ENCODE data around the gene GPR45.
A peak's percentile ranks its signal among the peaks of the same experiment; 100 is the strongest.

The GPR45 gene

GRCh38 chr2:105254531-105255210 is 13.1 kb downstream of the GPR45 start:
- DNase-seq = no peak

GRCh38 chr2:105255979-105256378 is 14.4 kb downstream of the GPR45 start:
- DNase-seq = no peak

DNA sequence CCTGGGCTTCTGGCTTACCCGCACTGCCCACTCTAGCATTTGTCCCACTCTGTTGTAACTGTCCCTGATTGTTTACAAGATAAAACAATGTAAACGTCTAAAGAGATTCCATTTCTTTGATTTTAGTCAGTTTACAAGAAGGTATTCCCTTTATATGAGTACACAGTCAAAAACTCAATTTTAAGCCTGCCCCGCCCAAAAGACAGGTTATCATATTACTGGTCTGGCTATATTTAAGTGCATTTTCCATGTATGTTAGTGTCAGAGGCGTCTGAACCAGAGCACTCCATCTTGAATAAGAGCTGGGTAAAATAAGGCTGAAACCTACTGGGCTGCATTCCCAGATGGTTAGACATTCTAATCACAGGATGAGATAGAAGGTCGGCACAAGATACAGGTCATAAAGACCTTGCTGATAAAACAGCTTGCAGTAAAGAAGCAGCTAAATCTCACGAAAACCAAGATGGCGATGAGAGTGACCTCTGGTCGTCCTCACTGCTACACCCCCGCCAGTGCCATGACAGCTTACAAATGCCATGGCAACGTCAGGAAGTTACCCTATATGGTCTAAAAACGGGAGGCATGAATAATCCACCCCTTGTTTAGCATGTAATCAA is 15.0 kb downstream of the GPR45 start:
- DNase-seq = no peak

- no peak for DNase-seq
Observed at GRCh38 chr2:105257981-105258380, 16.4 kb downstream of the GPR45 start.

GRCh38 chr2:105258835-105259350 is 17.4 kb downstream of the GPR45 start:
- DNase-seq = no peak

DNA sequence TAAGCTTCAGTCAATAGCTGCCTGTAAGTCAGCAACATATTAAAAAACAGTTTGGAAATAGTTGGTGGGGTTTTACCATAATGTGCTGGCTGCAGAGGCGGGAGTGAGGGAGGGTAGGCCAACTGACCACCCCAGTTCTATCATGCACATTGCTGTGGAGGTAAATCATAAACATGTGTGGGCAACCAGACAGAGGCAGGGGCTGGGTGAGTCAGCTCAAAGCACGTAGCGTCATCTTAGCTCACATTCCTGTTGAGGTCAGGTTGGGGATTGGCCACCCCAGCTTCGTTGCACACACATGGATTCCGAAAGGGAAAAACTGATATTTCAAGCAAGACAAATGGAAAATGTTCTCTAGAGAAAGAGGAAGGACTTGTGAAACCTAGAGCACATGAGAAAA is 19.5 kb downstream of the GPR45 start:
- no peak for DNase-seq

DNA sequence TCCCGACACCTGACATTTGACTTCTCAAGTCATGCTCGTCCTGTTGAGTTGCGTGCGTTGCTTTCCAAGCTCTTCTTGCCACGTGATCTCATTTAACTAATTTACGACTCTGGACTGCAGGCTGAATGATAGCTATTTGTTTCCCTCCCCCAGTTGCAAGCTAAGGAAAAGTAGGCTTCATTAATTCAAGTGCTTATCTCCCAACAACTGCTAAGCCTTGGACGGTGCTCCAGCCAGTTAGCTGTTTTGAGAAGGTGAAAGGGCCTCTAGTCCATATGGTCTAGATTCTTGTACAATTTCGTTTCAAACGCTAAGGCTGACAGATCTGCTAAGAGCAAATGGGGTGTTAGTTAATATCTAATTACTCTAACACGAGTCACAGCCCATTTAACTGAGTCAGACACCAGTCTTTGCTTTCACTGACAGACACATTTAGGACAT is 21.1 kb downstream of the GPR45 start:
- peak; percentile 13 for DNase-seq

DNA sequence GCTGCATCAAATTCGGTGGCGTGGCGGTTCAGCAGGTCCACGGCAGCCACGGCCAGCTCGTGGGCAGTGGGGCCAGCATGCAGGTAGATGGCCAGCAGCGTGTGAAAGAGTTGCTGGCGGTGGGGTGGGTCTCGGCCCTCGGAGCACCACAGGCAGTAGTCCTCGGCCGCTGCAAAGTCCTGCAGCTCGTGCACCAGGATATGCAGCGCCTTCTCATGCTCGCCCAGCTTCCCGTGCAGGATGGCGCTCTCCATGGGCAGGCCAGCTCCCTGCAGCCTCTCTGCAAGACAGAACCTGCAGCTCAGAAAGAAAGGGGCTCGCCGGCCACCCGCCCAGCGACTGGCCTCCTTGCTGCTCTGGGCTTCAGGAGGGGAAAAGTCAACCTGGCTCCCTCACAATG is 27.9 kb downstream of the GPR45 start:
- DNase-seq = no peak

GRCh38 chr2:105271393-105272045 is 30.0 kb downstream of the GPR45 start:
- DNase-seq = no peak

- no peak for DNase-seq
Observed at GRCh38 chr2:105272176-105272575, 30.6 kb downstream of the GPR45 start.

DNA sequence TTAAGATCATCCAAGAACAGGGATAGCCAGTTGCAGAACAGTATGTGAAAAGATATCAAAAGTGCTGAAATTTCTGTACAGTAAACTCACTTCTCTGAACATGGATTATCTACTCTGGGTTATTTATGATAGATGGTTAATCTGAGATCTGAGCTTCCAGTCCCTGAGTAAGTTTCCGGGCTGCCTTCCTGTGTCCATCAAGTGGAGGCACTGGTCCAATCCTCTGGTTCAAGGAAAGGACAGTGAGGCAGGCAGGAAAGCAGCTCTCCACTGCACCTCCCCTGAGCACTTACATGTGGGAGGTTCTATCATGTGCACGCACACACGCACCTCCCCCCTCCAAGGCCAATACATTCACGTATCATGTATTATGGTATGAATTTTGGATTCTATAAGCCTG is 32.5 kb downstream of the GPR45 start:
- no peak for DNase-seq

- no peak for DNase-seq
Observed at GRCh38 chr2:105278654-105279053, 37.1 kb downstream of the GPR45 start.

GRCh38 chr2:105279126-105279525 is 37.6 kb downstream of the GPR45 start:
- DNase-seq = no peak

GRCh38 chr2:105280281-105280680 is 38.7 kb downstream of the GPR45 start:
- no peak for DNase-seq

DNA sequence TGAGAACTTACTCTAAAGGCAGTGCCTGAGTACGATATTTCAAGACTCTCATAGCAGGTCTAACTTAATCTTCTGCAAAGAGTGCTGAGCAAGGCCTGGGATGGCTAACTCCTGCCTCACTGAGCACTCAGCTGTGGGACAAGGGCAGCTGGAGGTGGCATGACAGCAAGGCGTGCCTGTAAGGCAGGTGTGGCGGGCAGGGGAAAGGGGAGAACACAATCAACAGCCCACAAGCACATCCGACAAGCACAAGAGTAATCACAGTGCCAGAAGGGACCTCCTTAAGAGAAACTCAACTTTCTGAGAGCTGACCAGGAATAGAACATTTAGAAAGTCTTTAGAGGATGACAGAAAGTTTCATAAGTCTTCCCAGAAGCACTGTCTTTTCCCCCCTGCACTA is 42.0 kb downstream of the GPR45 start:
- no peak for DNase-seq

DNA sequence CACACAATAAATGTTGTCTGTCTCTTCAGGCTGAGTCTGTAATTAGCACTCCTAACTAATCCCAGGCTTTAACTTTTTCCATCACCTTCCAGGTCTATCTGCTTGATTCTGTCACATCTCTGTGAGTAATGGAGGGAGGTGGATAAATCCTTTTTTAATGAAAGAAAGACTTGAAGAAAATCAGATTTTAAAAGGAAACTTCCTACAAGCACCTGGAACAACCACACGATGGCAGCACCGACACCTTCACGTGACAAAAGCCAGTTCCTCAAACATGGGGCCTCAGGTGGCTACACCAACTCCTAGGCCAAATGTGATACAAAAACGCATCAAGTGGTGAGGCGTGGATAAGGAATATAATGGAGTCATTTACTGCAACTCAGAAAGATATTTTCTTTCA is 46.1 kb downstream of the GPR45 start:
- no peak for DNase-seq

DNA sequence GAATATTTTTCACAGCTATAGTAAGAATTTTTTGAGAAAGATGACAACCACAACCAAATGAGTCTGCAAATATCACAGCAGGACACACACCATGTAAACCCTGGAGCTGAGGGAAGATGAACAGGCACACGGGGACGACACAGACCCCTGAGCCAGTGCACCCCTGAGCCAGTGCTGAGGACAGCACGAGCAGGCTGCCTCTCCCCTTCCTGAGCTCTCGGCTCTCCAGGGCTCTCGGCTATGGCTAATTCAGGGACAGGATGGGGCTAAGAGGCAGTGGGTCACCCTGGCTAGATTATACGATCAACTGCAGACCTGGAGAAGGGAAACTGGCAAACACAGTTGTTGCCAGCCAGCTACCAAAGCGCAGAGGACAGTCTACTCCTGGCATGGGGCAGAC is 46.6 kb downstream of the GPR45 start:
- no peak for DNase-seq

- no peak for DNase-seq
Observed at GRCh38 chr2:105290981-105291660, 49.6 kb downstream of the GPR45 start.

DNA sequence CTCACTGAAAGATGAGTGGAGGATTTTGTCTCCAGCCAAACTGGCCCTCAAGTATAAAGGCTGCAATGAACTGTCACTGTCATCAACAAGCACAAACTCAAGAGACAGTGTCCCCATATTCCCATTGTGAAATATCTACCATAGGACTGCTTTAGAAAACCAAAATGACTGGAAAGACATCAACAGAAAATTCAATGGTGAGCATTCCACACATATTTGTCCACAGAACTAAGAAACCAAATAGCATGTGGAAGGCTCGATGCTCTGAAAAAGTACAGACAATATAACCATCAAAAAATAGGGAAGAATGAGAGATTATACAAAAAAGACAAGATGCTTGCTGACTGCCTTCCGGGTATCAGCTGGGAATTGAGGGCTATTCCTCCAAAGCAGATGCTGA is 50.4 kb downstream of the GPR45 start:
- no peak for DNase-seq

All from NCI-H526 treated with DMSO at 0.1 percent for 48 hours (cell line).